ENCODE measurements around the gene PDE6A.

DNA sequence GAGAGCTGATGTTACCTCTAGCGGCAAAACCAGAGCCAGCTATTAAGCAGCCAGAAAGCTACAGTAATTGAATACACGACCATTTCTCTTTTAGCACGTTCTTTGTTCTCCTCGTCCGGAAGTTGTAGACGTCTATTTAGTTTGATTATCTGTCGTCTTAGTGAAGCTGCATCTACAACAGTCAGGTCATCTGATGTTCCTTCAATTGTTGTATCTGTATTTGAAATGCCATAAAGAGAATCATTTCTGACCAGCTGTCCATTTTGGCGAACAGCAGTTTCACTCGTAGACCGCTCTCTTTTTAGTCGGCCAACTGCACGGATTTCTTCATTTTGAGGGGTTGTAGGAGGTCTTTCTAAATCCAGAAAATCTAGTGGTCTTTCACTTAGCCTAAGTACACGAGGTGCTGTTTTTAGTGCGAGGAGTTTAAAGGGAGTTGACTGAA, 12.6 kb downstream of the PDE6A start:
- no peak for TF ChIP-seq POLR2A (IDR thresholded peaks at IDR 0.05; ENCODE audit: low read depth)
- no peak for TF ChIP-seq CTCF (IDR thresholded peaks at IDR 0.05)
- no peak for TF ChIP-seq POLR2AphosphoS5 (IDR thresholded peaks at IDR 0.05)
